GM12878 (cell line): ENCODE data around the gene NCKAP5L. TPM values are rescaled to one million over a fixed set of nuclear protein-coding genes. Genes with fewer than 3 reads are reported as not detected.

Experiments
- ATF2 ChIP-seq: IDR thresholded peaks from 2 replicates; pipeline ENCODE4 v1.6.1; 2012; ENCODE audit warnings: low read length, inconsistent platforms
- BCL11A ChIP-seq: IDR thresholded peaks from 2 replicates; pipeline ENCODE4 v1.6.1; 2011; ENCODE audit warnings: low read depth, low read length
- CBFB ChIP-seq: IDR thresholded peaks from 2 replicates; pipeline ENCODE4 v1.6.1; 2016; ENCODE audit warnings: antibody characterized with exemption, low read depth
- CHD2 ChIP-seq: IDR thresholded peaks from 2 replicates; pipeline ENCODE4 v1.6.1; 2011; ENCODE audit warnings: low read depth, low read length, improper control_type of control experiment, borderline replicate concordance
- CHD4 ChIP-seq: fragments of 200-600 bp; sonication (generic); IDR thresholded peaks from 2 replicates; pipeline ENCODE4 v1.6.1; 2016; ENCODE audit warnings: mild to moderate bottlenecking
- GATAD2B ChIP-seq: fragments of 450-650 bp; conservative IDR thresholded peaks from 2 replicates; pipeline ENCODE4 v1.6.1; 2017; ENCODE audit warnings: low read depth, mild to moderate bottlenecking, moderate library complexity
- JUND ChIP-seq: IDR thresholded peaks from 2 replicates; pipeline ENCODE4 v1.6.1; 2012; ENCODE audit warnings: low read depth, mild to moderate bottlenecking, low read length, improper control_type of control experiment, moderate library complexity
- MLLT1 ChIP-seq: fragments of 450-650 bp; IDR thresholded peaks from 2 replicates; pipeline ENCODE4 v1.6.1; 2016; ENCODE audit warnings: mild to moderate bottlenecking
- POU2F2 ChIP-seq: IDR thresholded peaks from 3 replicates; pipeline ENCODE4 v1.6.1; 2011; ENCODE audit warnings: low read depth, mild to moderate bottlenecking, low read length, borderline replicate concordance
- RBBP5 ChIP-seq: fragments of 200-600 bp; sonication (generic); conservative IDR thresholded peaks from 2 replicates; pipeline ENCODE4 v1.6.1; 2016
- RELA ChIP-seq: fragments of 450-650 bp; IDR thresholded peaks from 2 replicates; pipeline ENCODE4 v1.8.0; 2014; ENCODE audit warnings: borderline replicate concordance; ENCODE audit not compliant: partially characterized antibody
- SMC3 ChIP-seq: IDR thresholded peaks from 2 replicates; pipeline ENCODE4 v1.6.1; 2011; ENCODE audit warnings: low read length, improper control_type of control experiment, borderline replicate concordance
- ZNF24 ChIP-seq: fragments of 450-650 bp; IDR thresholded peaks from 2 replicates; pipeline ENCODE4 v1.6.1; 2017; ENCODE audit warnings: antibody characterized with exemption, mild to moderate bottlenecking
- polyA plus RNA-seq, 11 experiments: library from polyadenylated mRNA; depleted of rRNA in 4 of 11; unstranded in 6 of 11; stranded (reverse) in 5 of 11; fragments of >200 nt; fragmentation: Nextera tagmentation in 4 of 11; fragmentation: Illumina TruSeq in 1 of 11; extraction: Ambion mirVana in 4 of 11; extraction: Trizol in 1 of 11; gene quantifications; 1 replicate in 1 of 11; 2 replicates in 10 of 11; pipeline versions ENCODE4 v1.2.1 to v1.2.3, GENCODE V29; 2011 to 2016; ENCODE audit warnings: inconsistent platforms in 2 of 11, missing spikeins in 2 of 11, low read depth in 1 of 11
- total RNA-seq, 4 experiments: library from RNA; depleted of rRNA in 3 of 4; stranded (reverse); fragments of >200 nt in 3 of 4; fragmentation: Illumina TruSeq in 1 of 4; extraction: Trizol in 1 of 4; gene quantifications; 2 replicates each; pipeline versions ENCODE4 v1.2.1 to v1.2.3, GENCODE V29; 2013 to 2021
- TF ChIP-seq, protein P1 (sequence below): IDR thresholded peaks from 2 replicates; pipeline ENCODE4 v1.6.1; 2011; ENCODE audit warnings: low read depth, mild to moderate bottlenecking, low read length, moderate library complexity, borderline replicate concordance; ENCODE audit errors: extremely low read depth
- TF ChIP-seq, protein P2 (sequence below): IDR thresholded peaks from 2 replicates; pipeline ENCODE4 v1.6.1; 2012; ENCODE audit warnings: mild to moderate bottlenecking, low read depth, low read length
- TF ChIP-seq, protein P3 (sequence below): fragments of 450-650 bp; IDR thresholded peaks from 2 replicates; pipeline ENCODE4 v1.6.1; 2017; ENCODE audit warnings: antibody characterized with exemption, mild to moderate bottlenecking, moderate library complexity
- TF ChIP-seq, protein P4 (sequence below): fragments of 450-650 bp; IDR thresholded peaks from 2 replicates; pipeline ENCODE4 v1.6.1; 2017; ENCODE audit warnings: mild to moderate bottlenecking, moderate library complexity

Gene NCKAP5L
- total and polyA plus RNA-seq, 10 of the 15 experiments (the other 5 are each of a cell fraction or from before 2014, with no cell fraction given): 0.03 to 15.8 (median 4.4) TPM

- TF ChIP-seq ATF2 (no peak; the same call in 1 of the 2 replicates), GATAD2B (no peak), CBFB (no peak), JUND (no peak), POU2F2 (no peak), CHD2 (no peak), ZNF24 (no peak), CHD4 (no peak), MLLT1 (peak; percentile 85; the same call in 1 of the 2 replicates), BCL11A (no peak), RELA (no peak), SMC3 (no peak), RBBP5 (no peak)
- TF ChIP-seq, protein P1, sequence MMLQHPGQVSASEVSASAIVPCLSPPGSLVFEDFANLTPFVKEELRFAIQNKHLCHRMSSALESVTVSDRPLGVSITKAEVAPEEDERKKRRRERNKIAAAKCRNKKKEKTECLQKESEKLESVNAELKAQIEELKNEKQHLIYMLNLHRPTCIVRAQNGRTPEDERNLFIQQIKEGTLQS: no peak
- TF ChIP-seq, protein P2, sequence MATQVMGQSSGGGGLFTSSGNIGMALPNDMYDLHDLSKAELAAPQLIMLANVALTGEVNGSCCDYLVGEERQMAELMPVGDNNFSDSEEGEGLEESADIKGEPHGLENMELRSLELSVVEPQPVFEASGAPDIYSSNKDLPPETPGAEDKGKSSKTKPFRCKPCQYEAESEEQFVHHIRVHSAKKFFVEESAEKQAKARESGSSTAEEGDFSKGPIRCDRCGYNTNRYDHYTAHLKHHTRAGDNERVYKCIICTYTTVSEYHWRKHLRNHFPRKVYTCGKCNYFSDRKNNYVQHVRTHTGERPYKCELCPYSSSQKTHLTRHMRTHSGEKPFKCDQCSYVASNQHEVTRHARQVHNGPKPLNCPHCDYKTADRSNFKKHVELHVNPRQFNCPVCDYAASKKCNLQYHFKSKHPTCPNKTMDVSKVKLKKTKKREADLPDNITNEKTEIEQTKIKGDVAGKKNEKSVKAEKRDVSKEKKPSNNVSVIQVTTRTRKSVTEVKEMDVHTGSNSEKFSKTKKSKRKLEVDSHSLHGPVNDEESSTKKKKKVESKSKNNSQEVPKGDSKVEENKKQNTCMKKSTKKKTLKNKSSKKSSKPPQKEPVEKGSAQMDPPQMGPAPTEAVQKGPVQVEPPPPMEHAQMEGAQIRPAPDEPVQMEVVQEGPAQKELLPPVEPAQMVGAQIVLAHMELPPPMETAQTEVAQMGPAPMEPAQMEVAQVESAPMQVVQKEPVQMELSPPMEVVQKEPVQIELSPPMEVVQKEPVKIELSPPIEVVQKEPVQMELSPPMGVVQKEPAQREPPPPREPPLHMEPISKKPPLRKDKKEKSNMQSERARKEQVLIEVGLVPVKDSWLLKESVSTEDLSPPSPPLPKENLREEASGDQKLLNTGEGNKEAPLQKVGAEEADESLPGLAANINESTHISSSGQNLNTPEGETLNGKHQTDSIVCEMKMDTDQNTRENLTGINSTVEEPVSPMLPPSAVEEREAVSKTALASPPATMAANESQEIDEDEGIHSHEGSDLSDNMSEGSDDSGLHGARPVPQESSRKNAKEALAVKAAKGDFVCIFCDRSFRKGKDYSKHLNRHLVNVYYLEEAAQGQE: no peak
- TF ChIP-seq, protein P3, sequence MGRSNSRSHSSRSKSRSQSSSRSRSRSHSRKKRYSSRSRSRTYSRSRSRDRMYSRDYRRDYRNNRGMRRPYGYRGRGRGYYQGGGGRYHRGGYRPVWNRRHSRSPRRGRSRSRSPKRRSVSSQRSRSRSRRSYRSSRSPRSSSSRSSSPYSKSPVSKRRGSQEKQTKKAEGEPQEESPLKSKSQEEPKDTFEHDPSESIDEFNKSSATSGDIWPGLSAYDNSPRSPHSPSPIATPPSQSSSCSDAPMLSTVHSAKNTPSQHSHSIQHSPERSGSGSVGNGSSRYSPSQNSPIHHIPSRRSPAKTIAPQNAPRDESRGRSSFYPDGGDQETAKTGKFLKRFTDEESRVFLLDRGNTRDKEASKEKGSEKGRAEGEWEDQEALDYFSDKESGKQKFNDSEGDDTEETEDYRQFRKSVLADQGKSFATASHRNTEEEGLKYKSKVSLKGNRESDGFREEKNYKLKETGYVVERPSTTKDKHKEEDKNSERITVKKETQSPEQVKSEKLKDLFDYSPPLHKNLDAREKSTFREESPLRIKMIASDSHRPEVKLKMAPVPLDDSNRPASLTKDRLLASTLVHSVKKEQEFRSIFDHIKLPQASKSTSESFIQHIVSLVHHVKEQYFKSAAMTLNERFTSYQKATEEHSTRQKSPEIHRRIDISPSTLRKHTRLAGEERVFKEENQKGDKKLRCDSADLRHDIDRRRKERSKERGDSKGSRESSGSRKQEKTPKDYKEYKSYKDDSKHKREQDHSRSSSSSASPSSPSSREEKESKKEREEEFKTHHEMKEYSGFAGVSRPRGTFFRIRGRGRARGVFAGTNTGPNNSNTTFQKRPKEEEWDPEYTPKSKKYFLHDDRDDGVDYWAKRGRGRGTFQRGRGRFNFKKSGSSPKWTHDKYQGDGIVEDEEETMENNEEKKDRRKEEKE: no peak
- TF ChIP-seq, protein P4, sequence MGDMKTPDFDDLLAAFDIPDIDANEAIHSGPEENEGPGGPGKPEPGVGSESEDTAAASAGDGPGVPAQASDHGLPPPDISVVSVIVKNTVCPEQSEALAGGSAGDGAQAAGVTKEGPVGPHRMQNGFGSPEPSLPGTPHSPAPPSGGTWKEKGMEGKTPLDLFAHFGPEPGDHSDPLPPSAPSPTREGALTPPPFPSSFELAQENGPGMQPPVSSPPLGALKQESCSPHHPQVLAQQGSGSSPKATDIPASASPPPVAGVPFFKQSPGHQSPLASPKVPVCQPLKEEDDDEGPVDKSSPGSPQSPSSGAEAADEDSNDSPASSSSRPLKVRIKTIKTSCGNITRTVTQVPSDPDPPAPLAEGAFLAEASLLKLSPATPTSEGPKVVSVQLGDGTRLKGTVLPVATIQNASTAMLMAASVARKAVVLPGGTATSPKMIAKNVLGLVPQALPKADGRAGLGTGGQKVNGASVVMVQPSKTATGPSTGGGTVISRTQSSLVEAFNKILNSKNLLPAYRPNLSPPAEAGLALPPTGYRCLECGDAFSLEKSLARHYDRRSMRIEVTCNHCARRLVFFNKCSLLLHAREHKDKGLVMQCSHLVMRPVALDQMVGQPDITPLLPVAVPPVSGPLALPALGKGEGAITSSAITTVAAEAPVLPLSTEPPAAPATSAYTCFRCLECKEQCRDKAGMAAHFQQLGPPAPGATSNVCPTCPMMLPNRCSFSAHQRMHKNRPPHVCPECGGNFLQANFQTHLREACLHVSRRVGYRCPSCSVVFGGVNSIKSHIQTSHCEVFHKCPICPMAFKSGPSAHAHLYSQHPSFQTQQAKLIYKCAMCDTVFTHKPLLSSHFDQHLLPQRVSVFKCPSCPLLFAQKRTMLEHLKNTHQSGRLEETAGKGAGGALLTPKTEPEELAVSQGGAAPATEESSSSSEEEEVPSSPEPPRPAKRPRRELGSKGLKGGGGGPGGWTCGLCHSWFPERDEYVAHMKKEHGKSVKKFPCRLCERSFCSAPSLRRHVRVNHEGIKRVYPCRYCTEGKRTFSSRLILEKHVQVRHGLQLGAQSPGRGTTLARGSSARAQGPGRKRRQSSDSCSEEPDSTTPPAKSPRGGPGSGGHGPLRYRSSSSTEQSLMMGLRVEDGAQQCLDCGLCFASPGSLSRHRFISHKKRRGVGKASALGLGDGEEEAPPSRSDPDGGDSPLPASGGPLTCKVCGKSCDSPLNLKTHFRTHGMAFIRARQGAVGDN: no peak
Observed at GRCh38 chr12:49811961-49812401, 16.2 kb downstream of the NCKAP5L start (continued).
